B cell (primary cell): ENCODE measurements around the gene EFCAB9. TPM values are rescaled to one million over a fixed set of nuclear protein-coding genes. Genes with fewer than 3 reads are reported as not detected.

ENCODE experiments used
- ATAC-seq: fragments of 200-7000 bp; cut with Tn5 transposase; one replicate; pipeline ENCODE4 v1.10.0; 2021; ENCODE audit warnings: low read depth, mild to moderate bottlenecking, moderate number of reproducible peaks, moderate library complexity
- CTCF ChIA-PET: fragments of 350-600 bp; sonication (Branson Sonifier 250); formaldehyde crosslinking; loops from one replicate; lab custom pipeline; 2021; ENCODE audit warnings: antibody characterized with exemption, inconsistent platforms; lab: Charles Lee
- POLR2A ChIA-PET: fragments of 350-600 bp; sonication (Branson Sonifier 250); formaldehyde crosslinking; loops from one replicate; lab custom pipeline; 2021; ENCODE audit warnings: antibody characterized with exemption; lab: Charles Lee
- DNase-seq: peaks from one replicate; pipeline ENCODE4 v3.0.0; 2013
- H2AFZ ChIP-seq: 2 replicates; pipeline ENCODE4 v1.6.1; 2012; ENCODE audit warnings: mild to moderate bottlenecking, low read depth, low read length; ENCODE audit not compliant: insufficient read depth, poor library complexity, severe bottlenecking
- H3K27ac ChIP-seq, 2 donors: 1 replicate in 1 of 2; 2 replicates in 1 of 2; pipeline ENCODE4 v1.5.1; 2012 to 2013; ENCODE audit warnings: low read length in 2 of 2, mild to moderate bottlenecking in 2 of 2, moderate library complexity in 1 of 2
- H3K27me3 ChIP-seq, 4 experiments: fragments of 200-600 bp in 1 of 4; sonication (generic) in 1 of 4; replicated peaks in 1 of 4; 1 replicate in 2 of 4; 2 replicates in 2 of 4; pipeline versions ENCODE4 v1.6.1 to v1.7.0; 2013 to 2016; ENCODE audit warnings: low read length in 3 of 4, mild to moderate bottlenecking in 2 of 4, mixed read lengths in 1 of 4, moderate library complexity in 1 of 4; ENCODE audit not compliant: insufficient read depth in 4 of 4, control insufficient read depth in 3 of 4; ENCODE audit errors: control extremely low read depth in 1 of 4
- H3K36me3 ChIP-seq, 2 experiments: replicated peaks in 1 of 2; 1 replicate in 1 of 2; 2 replicates in 1 of 2; pipeline versions ENCODE4 v1.6.1 to v1.7.1; 2013; ENCODE audit warnings: low read length in 1 of 2; ENCODE audit not compliant: insufficient read depth in 2 of 2, control insufficient read depth in 1 of 2; ENCODE audit errors: control extremely low read depth in 1 of 2, extremely low read depth in 1 of 2
- H3K4me1 ChIP-seq, 2 donors: fragments of 200-600 bp in 1 of 2; sonication (generic) in 1 of 2; 1 replicate in 1 of 2; 2 replicates in 1 of 2; pipeline versions ENCODE4 v1.5.1 to v1.6.1; 2013 to 2017; ENCODE audit warnings: low read length in 2 of 2; ENCODE audit not compliant: control insufficient read depth in 2 of 2, insufficient read depth in 2 of 2
- H3K4me2 ChIP-seq: replicated peaks from 2 replicates; pipeline ENCODE3; 2012; ENCODE audit warnings: mild to moderate bottlenecking, low read depth, low read length; ENCODE audit not compliant: poor library complexity, severe bottlenecking
- H3K4me3 ChIP-seq, 5 experiments: fragments of 200-600 bp in 1 of 5; sonication (generic) in 1 of 5; 1 replicate in 3 of 5; 2 replicates in 2 of 5; pipeline versions ENCODE4 v1.5.1 to v1.7.0; 2011 to 2016; ENCODE audit warnings: low read length in 4 of 5, mild to moderate bottlenecking in 4 of 5, low read depth in 2 of 5, control low read depth in 1 of 5, moderate library complexity in 1 of 5; ENCODE audit not compliant: insufficient read depth in 1 of 5; ENCODE audit errors: control extremely low read depth in 1 of 5, extremely low read depth in 1 of 5
- H3K79me2 ChIP-seq: fragments of 200-600 bp; sonication (generic); one replicate; pipeline ENCODE4 v1.6.0; 2016; ENCODE audit warnings: low read length; ENCODE audit not compliant: control insufficient read depth, insufficient read depth
- H3K9ac ChIP-seq: fragments of 200-600 bp; sonication (generic); 2 replicates; pipeline ENCODE4 v1.6.1; 2017; ENCODE audit warnings: mild to moderate bottlenecking, low read length, moderate library complexity
- H3K9me3 ChIP-seq, 3 donors: one replicate each; pipeline versions ENCODE4 v1.6.1 to v1.7.1; 2013; ENCODE audit warnings: low read length in 2 of 3; ENCODE audit not compliant: control insufficient read depth in 2 of 3, insufficient read depth in 1 of 3; ENCODE audit errors: control extremely low read depth in 1 of 3
- H4K20me1 ChIP-seq: 2 replicates; pipeline ENCODE4 v1.6.0; 2012; ENCODE audit warnings: mild to moderate bottlenecking, low read length; ENCODE audit not compliant: insufficient read depth, control insufficient read depth, poor library complexity, severe bottlenecking
- H3K27ac Mint-ChIP-seq: one replicate; pipeline ENCODE4 v1.8.0; 2021; ENCODE audit warnings: mixed read lengths
- H3K27me3 Mint-ChIP-seq: one replicate; pipeline ENCODE4 v1.8.0; 2021; ENCODE audit warnings: mixed read lengths
- H3K4me1 Mint-ChIP-seq: one replicate; pipeline ENCODE4 v1.8.0; 2021; ENCODE audit warnings: mixed read lengths
- H3K4me3 Mint-ChIP-seq: one replicate; pipeline ENCODE4 v1.8.0; 2021; ENCODE audit warnings: mixed read lengths
- H3K9me3 Mint-ChIP-seq: one replicate; pipeline ENCODE4 v1.8.0; 2022; ENCODE audit warnings: mixed read lengths; ENCODE audit not compliant: insufficient read depth
- CTCF ChIP-seq: fragments of 200-600 bp; IDR thresholded peaks from one replicate; pipeline ENCODE4 v1.8.0; 2022; ENCODE audit warnings: antibody characterized with exemption, mild to moderate bottlenecking
- EZH2 ChIP-seq: IDR thresholded peaks from 2 replicates; pipeline ENCODE4 v1.6.1; 2012; ENCODE audit warnings: borderline replicate concordance, low read depth, mild to moderate bottlenecking, moderate library complexity, low read length; ENCODE audit not compliant: insufficient read depth, poor library complexity, severe bottlenecking
- WGBS: methylation state at CpG from one replicate; pipeline ENCODE4 v1.1.5; 2013; ENCODE audit warnings: missing lambda C conversion rate; ENCODE audit not compliant: insufficient coverage; 5-methylcytosine and 5-hydroxymethylcytosine counted together
- intact Hi-C: fragments of 100-400 bp; cut with micrococcal nuclease; formaldehyde crosslinking; loops from one replicate; pipeline ENCODE4 v1.10.0; 2022
- polyA plus RNA-seq: library from polyadenylated mRNA; depleted of rRNA; stranded (reverse); fragments of >200 nt; gene quantifications from 2 replicates; pipeline ENCODE4 v1.2.3, GENCODE V29; 2012
- total RNA-seq, 2 donors: library from RNA; stranded (reverse); fragments of 120-200 nt in 1 of 2; gene quantifications; 1 replicate in 1 of 2; 2 replicates in 1 of 2; pipeline versions ENCODE4 v1.2.3 to v1.2.4, GENCODE V29; 2013 to 2022

EFCAB9 gene
- total and polyA plus RNA-seq, 2 donors (not counting 1 experiment from before 2014, with no cell fraction given) = not detected

DNA sequence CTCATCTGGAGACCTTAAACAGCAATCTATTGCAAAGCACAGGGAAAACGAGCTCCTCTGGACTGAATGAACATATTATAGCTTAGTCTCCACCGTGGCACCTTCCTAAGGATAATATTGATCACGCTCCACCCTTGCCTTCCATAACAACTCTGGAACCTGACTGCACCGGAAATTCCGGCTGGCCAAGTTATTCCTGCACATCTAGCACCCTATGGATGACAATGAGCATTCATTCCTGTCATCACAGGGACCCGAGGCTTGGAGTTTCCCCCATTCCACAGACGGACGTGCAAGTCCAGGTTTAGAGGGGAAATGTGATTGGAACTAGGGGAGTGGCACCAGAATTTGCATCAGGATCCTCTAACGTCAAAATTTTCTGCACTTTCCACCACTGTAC is 33.5 kb upstream of the EFCAB9 start:
- no peaks in the 10 kb centered on the region for H3K27me3 ChIP-seq
- no peak overlapping the region for H2AFZ ChIP-seq
- Mint-ChIP-seq H3K4me1 (peaks cover 70% of the 10 kb centered on the region), H3K27me3 (no peaks in the 10 kb centered on the region), H3K27ac (peak overlapping the region; percentile 53), H3K4me3 (peak overlapping the region; percentile 30), H3K9me3 (no peaks in the 10 kb centered on the region)
- no peak overlapping the region for H3K9ac ChIP-seq
- WGBS = 94% methylated on average over 4 of the region's 9 CpGs
- peaks cover 95% of the 10 kb centered on the region for H4K20me1 ChIP-seq
- ChIA-PET CTCF (no interaction called here), POLR2A (no interaction called here)
- no peak overlapping the region for H3K4me2 ChIP-seq
- no peak overlapping the region for H3K4me3 ChIP-seq
- TF ChIP-seq CTCF = no peak
- TF ChIP-seq EZH2 = no peak
- H3K4me1 ChIP-seq = peaks cover 47 to 60% of the 10 kb centered on the region in 2 donors
- peak overlapping the region in 1 of 2 donors; percentile 35 for H3K27ac ChIP-seq
- no peak for ATAC-seq
- peaks cover 99% of the 10 kb centered on the region for H3K79me2 ChIP-seq
- intact Hi-C loops = no loop called here
- no peaks in the 10 kb centered on the region for H3K9me3 ChIP-seq
- H3K36me3 ChIP-seq = peaks cover 0 to 50% of the 10 kb centered on the region in 2 experiments
- no peak for DNase-seq

- H3K36me3 ChIP-seq = peaks cover 0 to 45% of the 10 kb centered on the region in 2 experiments
- H3K27ac ChIP-seq = peak overlapping the region in 1 of 2 donors; percentile 40
- H2AFZ ChIP-seq = no peak overlapping the region
- no peak overlapping the region for H3K4me3 Mint-ChIP-seq
- no peak overlapping the region for H3K4me2 ChIP-seq
- H3K9me3 Mint-ChIP-seq = no peaks in the 10 kb centered on the region
- no peak overlapping the region for H3K9ac ChIP-seq
- peak overlapping the region; percentile 50 for H3K27ac Mint-ChIP-seq
- H3K9me3 ChIP-seq = no peaks in the 10 kb centered on the region
- peaks cover 68% of the 10 kb centered on the region for H3K4me1 Mint-ChIP-seq
- DNase-seq = no peak
- peaks cover 94% of the 10 kb centered on the region for H4K20me1 ChIP-seq
- ATAC-seq = no peak
- WGBS = 98% methylated on average over 4 of the region's 5 CpGs
- no peaks in the 10 kb centered on the region for H3K27me3 Mint-ChIP-seq
- no peaks in the 10 kb centered on the region for H3K27me3 ChIP-seq
- peaks cover 100% of the 10 kb centered on the region for H3K79me2 ChIP-seq
- no peak overlapping the region for H3K4me3 ChIP-seq
- intact Hi-C loops = no loop called here
- POLR2A ChIA-PET = no interaction called here
- CTCF ChIA-PET = interaction anchor here (0.9 to 4.2 kb wide), 5 partner anchors 9 to 47 kb away, joined by 3 to 16 read pairs (median 3); partner anchors contain the start of gene STK10
- H3K4me1 ChIP-seq = peaks cover 42 to 60% of the 10 kb centered on the region in 2 donors
- no peak for TF ChIP-seq EZH2
- TF ChIP-seq CTCF = no peak
Observed at GRCh38 chr5:172162323-172162986, 31.5 kb upstream of the EFCAB9 start.
